NCI-H226 (cell line): ENCODE data around the gene CTIF.
A peak's percentile ranks its signal among the peaks of the same experiment; 100 is the strongest.

Experiments used
- DNase-seq: peaks from one replicate; pipeline ENCODE4 v3.0.0-alpha.2; 2015

CTIF gene

GRCh38 chr18:48605408-48605845 is 66.6 kb downstream of the CTIF start:
- peak; percentile 32 for DNase-seq

GRCh38 chr18:48607056-48607984 is 68.5 kb downstream of the CTIF start:
- DNase-seq = peak; percentile 81

- no peak for DNase-seq
These were observed 69.8 kb downstream of the CTIF start for GRCh38 chr18:48608581-48608980.

- no peak for DNase-seq
These were observed 70.3 kb downstream of the CTIF start for GRCh38 chr18:48609114-48609513.

- peak; percentile 10 for DNase-seq
These were observed 71.3 kb downstream of the CTIF start for GRCh38 chr18:48609820-48610815.

- no peak for DNase-seq
These were observed 72.4 kb downstream of the CTIF start for GRCh38 chr18:48611203-48611602.

- DNase-seq = no peak
These were observed 73.1 kb downstream of the CTIF start for GRCh38 chr18:48611785-48612480.

- DNase-seq = no peak
These were observed 73.7 kb downstream of the CTIF start for GRCh38 chr18:48612511-48612910.

- no peak for DNase-seq
These were observed 74.1 kb downstream of the CTIF start for GRCh38 chr18:48612917-48613316.

GRCh38 chr18:48613589-48614404 is 75.0 kb downstream of the CTIF start:
- DNase-seq = no peak

- no peak for DNase-seq
These were observed 77.0 kb downstream of the CTIF start for GRCh38 chr18:48615566-48616401.

GRCh38 chr18:48616484-48617255 is 77.8 kb downstream of the CTIF start:
- DNase-seq = no peak

GRCh38 chr18:48617844-48618497 is 79.1 kb downstream of the CTIF start:
- no peak for DNase-seq

- no peak for DNase-seq
These were observed 80.2 kb downstream of the CTIF start for GRCh38 chr18:48619016-48619415.

GRCh38 chr18:48619501-48619900 is 80.7 kb downstream of the CTIF start:
- no peak for DNase-seq

- DNase-seq = no peak
These were observed 81.2 kb downstream of the CTIF start for GRCh38 chr18:48620071-48620470.

GRCh38 chr18:48621240-48621639 is 82.4 kb downstream of the CTIF start:
- DNase-seq = peak; percentile 86

- DNase-seq = peak; percentile 86
These were observed 83.2 kb downstream of the CTIF start for GRCh38 chr18:48621815-48622555.
